Measurements from ENCODE around the gene TMEM240. TPM values are rescaled to one million over a fixed set of nuclear protein-coding genes. Genes with fewer than 3 reads are reported as not detected.

TMEM240 gene
- total and polyA plus RNA-seq, 2 of the 8 experiments (the other 6 are each of a cell fraction or from before 2014, with no cell fraction given): 3.6 to 5.7 TPM

DNA sequence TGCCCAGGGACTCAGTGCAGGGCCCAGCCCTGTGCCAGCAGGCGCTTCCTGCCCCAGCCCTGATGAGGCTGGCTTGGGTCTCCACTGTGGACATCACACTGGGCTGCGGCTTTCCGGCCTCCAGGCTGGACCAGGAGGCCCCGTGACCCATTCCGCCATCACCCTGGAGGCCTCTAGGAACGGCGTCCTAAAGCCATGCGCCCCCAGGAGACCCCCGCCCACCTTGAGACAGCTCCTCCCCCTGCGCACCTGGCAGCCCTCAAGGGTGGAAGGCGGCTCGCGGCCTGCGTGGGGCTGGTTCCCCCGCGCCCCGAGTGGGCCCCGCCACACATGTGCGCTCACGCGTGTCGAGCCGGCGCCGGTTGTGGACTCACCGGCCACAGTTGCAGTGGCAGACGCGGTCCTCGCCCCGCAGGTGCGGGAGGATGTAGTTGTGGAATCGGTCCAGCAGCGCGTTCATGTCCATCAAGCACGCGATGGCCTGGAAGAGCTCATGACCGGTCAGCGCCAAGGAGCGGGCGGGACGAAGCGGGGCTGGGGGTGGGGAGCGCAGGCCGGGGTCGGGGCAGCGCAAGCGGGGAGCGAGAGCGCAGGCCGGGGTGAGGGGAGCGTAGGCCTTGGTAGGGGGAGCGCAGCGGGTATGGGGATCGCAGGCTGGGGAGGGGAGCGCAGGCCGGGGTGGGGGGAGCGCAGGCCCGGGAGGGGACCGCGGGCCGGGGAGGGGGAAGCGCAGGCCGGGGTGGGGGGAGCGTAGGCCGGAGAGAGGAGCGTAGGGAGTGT is 924 bp downstream of the TMEM240 start:
- Histone ChIP-seq H3K4me3 (ENCODE audit: extremely low read depth in 1 of 4, insufficient read depth in 2 of 4, low read depth in 3 of 4, low read length in 4 of 4) (peak overlapping the region; percentile 50 to 75 (median 67)), H3K23ac (ENCODE audit: insufficient read length) (no peak overlapping the region), H4K91ac (replicated peaks; ENCODE audit: insufficient read length, low read length) (peak overlapping the region; percentile 55), H3K4me2 (ENCODE audit: insufficient read depth in 1 of 2, low read depth in 2 of 2, low read length in 2 of 2) (peak overlapping the region; percentile 76 to 80), H4K8ac (ENCODE audit: extremely low read depth, insufficient read depth, low read length) (peak overlapping the region; percentile 93), H3K4me1 (replicated peaks in 1 of 4; ENCODE audit: control insufficient read depth in 3 of 4, insufficient read depth in 4 of 4, low read length in 3 of 4) (peaks cover 0 to 9% (median 3%) of the 10 kb centered on the region in 4 experiments; a peak in 3 of 7 replicates), H3K9me3 (ENCODE audit: insufficient read depth in 2 of 2, low read depth in 1 of 2, low read length in 1 of 2) (no peaks in the 10 kb centered on the region), H3K23me2 (ENCODE audit: low read depth, low read length) (peaks cover 10% of the 10 kb centered on the region; the same call in 1 of the 2 replicates), H3K79me2 (ENCODE audit: control insufficient read depth in 1 of 2, insufficient read depth in 2 of 2, low read length in 2 of 2) (peaks cover 0 to 5% of the 10 kb centered on the region in 2 experiments; a peak in 1 of 4 replicates), H2AFZ (ENCODE audit: low read length) (no peak overlapping the region), H3K18ac (ENCODE audit: extremely low read depth, low read length) (peak overlapping the region; percentile 78), H2BK5ac (ENCODE audit: low read depth, low read length) (no peak overlapping the region), H3K56ac (replicated peaks; ENCODE audit: insufficient read length, low read depth, low read length) (peak overlapping the region; percentile 69), H3K4ac (replicated peaks; ENCODE audit: insufficient read length, low read depth, low read length) (no peak overlapping the region), H2BK120ac (replicated peaks; ENCODE audit: low read depth, low read length) (no peak overlapping the region), H3K36me3 (ENCODE audit: control insufficient read depth in 2 of 4, insufficient read depth in 4 of 4, low read length in 3 of 4) (peaks cover 2 to 23% (median 12%) of the 10 kb centered on the region in 4 experiments; a peak in 4 of 8 replicates), H2BK20ac (ENCODE audit: low read length) (no peak overlapping the region), H4K20me1 (replicated peaks in 1 of 2; ENCODE audit: control insufficient read depth in 1 of 2, insufficient read depth in 2 of 2, low read length in 2 of 2) (peaks cover 6 to 25% of the 10 kb centered on the region in 2 experiments), H4K5ac (ENCODE audit: insufficient read length, low read depth, low read length) (no peak overlapping the region), H3K27ac (ENCODE audit: low read depth, low read length) (no peak overlapping the region), H2BK15ac (ENCODE audit: low read length) (no peak overlapping the region), H2AK5ac (ENCODE audit: low read depth, low read length) (no peak overlapping the region; the same call in 1 of the 2 replicates), H2BK12ac (ENCODE audit: low read depth, low read length) (0 out of 2 replicates have a peak overlapping the region, but pooled peaks have one; percentile 50), H3K14ac (ENCODE audit: insufficient read length) (no peak overlapping the region), H3K27me3 (replicated peaks in 1 of 4; ENCODE audit: control insufficient read depth in 3 of 4, extremely low read depth in 1 of 4, insufficient read depth in 3 of 4, low read length in 3 of 4) (no peaks in the 10 kb centered on the region), H3K9ac (replicated peaks in 1 of 4; ENCODE audit: extremely low read depth in 1 of 4, low read depth in 3 of 4, low read length in 3 of 4) (peak overlapping the region in 3 of 4 experiments; percentile 46 to 60 (median 56); a peak in 5 of 7 replicates), H3K79me1 (ENCODE audit: low read depth, low read length) (peaks cover 7% of the 10 kb centered on the region)
- no peak for FAIRE-seq
- ChIA-PET CTCF (ENCODE audit: partially characterized antibody) (interaction anchor here (0.7 to 1.7 kb wide), 3 partner anchors 11 to 58 kb away, joined by 4 to 7 read pairs (median 4); no protein-coding TSS in a partner anchor), POLR2A (ENCODE audit: partially characterized antibody) (interaction anchor here (0.6 to 2.2 kb wide), 9 partner anchors 9 to 154 kb away, joined by 3 to 9 read pairs (median 3); partner anchors contain the start of gene MIB2)
- DNase-seq (ENCODE audit: low read depth in 1 of 2, low spot score in 2 of 2): no peak
- 9% methylated on average over 30 of the region's 66 CpGs; no CpG with 5 or more reads in 1 of the 2 experiments for WGBS, 2 experiments (ENCODE audit: extremely low coverage in 1 of 2, insufficient coverage in 1 of 2, insufficient read length in 1 of 2, insufficient replicate concordance in 2 of 2, low coverage in 1 of 2, low lambda C conversion rate in 2 of 2, missing lambda C conversion rate in 1 of 2)
- TF ChIP-seq SIN3A (conservative IDR thresholded peaks at IDR 0.05 in 1 of 2, IDR thresholded peaks at IDR 0.05 in 1 of 2; ENCODE audit: low read depth in 1 of 2, low read length in 2 of 2): peak in 1 of 2 experiments; percentile 22; a peak in 1 of 4 replicates
- TF ChIP-seq, protein P1, sequence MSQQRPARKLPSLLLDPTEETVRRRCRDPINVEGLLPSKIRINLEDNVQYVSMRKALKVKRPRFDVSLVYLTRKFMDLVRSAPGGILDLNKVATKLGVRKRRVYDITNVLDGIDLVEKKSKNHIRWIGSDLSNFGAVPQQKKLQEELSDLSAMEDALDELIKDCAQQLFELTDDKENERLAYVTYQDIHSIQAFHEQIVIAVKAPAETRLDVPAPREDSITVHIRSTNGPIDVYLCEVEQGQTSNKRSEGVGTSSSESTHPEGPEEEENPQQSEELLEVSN (IDR thresholded peaks at IDR 0.05): 0 out of 2 replicates have a peak, but pooled peaks have one; percentile 10
- no peak for TF ChIP-seq ASH2L (IDR thresholded peaks at IDR 0.05; ENCODE audit: low read length)
- TF ChIP-seq CHD1 (IDR thresholded peaks at IDR 0.05; ENCODE audit: low read depth, low read length): no peak
- no peak for TF ChIP-seq CBX5 (IDR thresholded peaks at IDR 0.05; ENCODE audit: low read depth, low read length)
- no peak for TF ChIP-seq GABPA (IDR thresholded peaks at IDR 0.05; ENCODE audit: borderline replicate concordance, insufficient read depth, low read length)
- TF ChIP-seq NANOG (IDR thresholded peaks at IDR 0.05; ENCODE audit: insufficient read depth, low read depth, low read length, poor library complexity, severe bottlenecking): no peak
- peak; percentile 49 for TF ChIP-seq BACH1 (IDR thresholded peaks at IDR 0.05; ENCODE audit: low read length)
- TF ChIP-seq KDM4A (IDR thresholded peaks at IDR 0.05; ENCODE audit: low read depth, low read length, severe bottlenecking): peak; percentile 46
- TF ChIP-seq PHF8 (conservative IDR thresholded peaks at IDR 0.05; ENCODE audit: low read depth, low read length): no peak
